ENCODE data around the gene FYCO1. TPM values are rescaled to one million over a fixed set of nuclear protein-coding genes. Genes with fewer than 3 reads are reported as not detected.

Gene FYCO1
- polyA plus RNA-seq, 1 experiment, result 14.2 TPM

DNA sequence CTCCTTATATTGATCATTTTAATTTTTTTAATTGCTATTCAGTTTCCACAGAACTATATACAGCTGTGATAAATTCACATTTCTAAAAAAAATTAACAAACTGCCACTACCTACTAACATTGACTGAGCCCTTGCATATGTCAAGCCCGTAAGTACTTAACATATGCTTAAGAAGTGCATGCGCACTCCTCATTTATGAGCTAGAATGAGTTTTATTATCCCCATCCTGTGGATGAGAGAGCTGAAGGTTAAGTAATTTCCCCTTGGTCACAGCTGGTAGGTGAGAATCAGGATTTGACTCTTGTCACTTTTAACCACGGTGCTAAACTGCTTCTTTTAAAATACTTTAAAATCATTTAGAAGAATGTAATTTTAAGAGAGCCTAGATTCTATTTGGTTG lies 26.5 kb downstream of the FYCO1 start:
- H3K36me3 ChIP-seq (ENCODE audit: control insufficient read depth, insufficient read depth, low read length), result peaks cover 41% of the 10 kb centered on the region
- TF ChIP-seq, protein P1, sequence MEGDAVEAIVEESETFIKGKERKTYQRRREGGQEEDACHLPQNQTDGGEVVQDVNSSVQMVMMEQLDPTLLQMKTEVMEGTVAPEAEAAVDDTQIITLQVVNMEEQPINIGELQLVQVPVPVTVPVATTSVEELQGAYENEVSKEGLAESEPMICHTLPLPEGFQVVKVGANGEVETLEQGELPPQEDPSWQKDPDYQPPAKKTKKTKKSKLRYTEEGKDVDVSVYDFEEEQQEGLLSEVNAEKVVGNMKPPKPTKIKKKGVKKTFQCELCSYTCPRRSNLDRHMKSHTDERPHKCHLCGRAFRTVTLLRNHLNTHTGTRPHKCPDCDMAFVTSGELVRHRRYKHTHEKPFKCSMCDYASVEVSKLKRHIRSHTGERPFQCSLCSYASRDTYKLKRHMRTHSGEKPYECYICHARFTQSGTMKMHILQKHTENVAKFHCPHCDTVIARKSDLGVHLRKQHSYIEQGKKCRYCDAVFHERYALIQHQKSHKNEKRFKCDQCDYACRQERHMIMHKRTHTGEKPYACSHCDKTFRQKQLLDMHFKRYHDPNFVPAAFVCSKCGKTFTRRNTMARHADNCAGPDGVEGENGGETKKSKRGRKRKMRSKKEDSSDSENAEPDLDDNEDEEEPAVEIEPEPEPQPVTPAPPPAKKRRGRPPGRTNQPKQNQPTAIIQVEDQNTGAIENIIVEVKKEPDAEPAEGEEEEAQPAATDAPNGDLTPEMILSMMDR (IDR thresholded peaks at IDR 0.05; ENCODE audit: insufficient read depth, low read depth, low read length), result no peak
- ChIA-PET POLR2A (no interaction called here), CTCF (interaction anchor here (0.6 to 2.6 kb wide), 7 partner anchors 11 to 115 kb away, joined by 3 to 8 read pairs (median 4); no protein-coding TSS in a partner anchor)
- H3K27me3 ChIP-seq (ENCODE audit: control insufficient read depth, insufficient read depth, low read length), result no peaks in the 10 kb centered on the region
- DNase-seq (ENCODE audit: low read depth), result no peak
- no peak overlapping the region for H3K4me3 ChIP-seq (ENCODE audit: low read depth, low read length)

DNA sequence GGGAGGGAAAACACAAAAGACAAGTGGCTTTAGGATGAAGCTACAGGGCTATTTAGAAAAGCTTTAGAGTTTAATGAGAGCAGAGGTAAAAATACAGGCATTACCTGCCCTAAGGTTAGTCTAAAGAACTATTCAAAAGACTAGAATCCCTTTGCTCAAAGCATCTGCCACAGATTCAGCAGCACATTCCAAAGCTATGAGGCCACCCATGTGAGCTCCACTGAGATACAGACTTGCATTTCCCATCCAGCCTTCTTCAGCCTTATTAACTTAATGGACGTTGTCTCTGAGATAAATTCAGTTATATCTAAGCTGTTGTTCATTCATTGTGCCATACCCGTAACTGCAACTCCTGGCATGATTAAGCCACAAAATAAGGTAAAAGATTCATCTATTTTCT lies 26.9 kb downstream of the FYCO1 start:
- H3K36me3 ChIP-seq (ENCODE audit: control insufficient read depth, insufficient read depth, low read length), result peaks cover 43% of the 10 kb centered on the region
- H3K27me3 ChIP-seq (ENCODE audit: control insufficient read depth, insufficient read depth, low read length), result no peaks in the 10 kb centered on the region
- CTCF ChIA-PET, result interaction anchor here (0.5 to 2.6 kb wide), 9 partner anchors 11 to 272 kb away, joined by 3 to 8 read pairs (median 4); no protein-coding TSS in a partner anchor
- no peak for DNase-seq (ENCODE audit: low read depth)
- no peak overlapping the region for H3K4me3 ChIP-seq (ENCODE audit: low read depth, low read length)
- TF ChIP-seq, protein P1 (IDR thresholded peaks at IDR 0.05; ENCODE audit: insufficient read depth, low read depth, low read length), result no peak
- POLR2A ChIA-PET, result no interaction called here

DNA sequence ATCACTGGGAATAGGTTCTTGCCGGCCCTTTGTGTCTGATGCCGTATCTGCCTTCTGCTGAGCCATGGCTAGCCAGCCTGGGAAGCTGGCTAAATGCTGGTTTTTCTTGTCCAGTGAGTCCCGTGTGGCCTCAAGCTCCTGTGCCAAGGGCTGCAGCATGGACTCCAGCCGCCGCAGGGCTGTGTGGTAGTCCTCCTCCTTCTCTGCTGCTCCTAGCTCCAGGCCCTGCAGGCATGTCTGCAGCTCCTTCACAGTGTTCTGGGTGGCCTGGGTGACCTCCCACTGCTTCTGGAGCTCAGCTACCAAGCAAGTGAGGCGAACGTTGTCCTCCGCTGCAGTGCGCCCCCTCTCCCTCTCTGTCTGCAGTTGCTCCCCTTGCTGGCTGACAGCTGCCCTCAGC lies 27.5 kb downstream of the FYCO1 start:
- no peak overlapping the region for H3K4me3 ChIP-seq (ENCODE audit: low read depth, low read length)
- peaks cover 44% of the 10 kb centered on the region for H3K36me3 ChIP-seq (ENCODE audit: control insufficient read depth, insufficient read depth, low read length)
- POLR2A ChIA-PET, result no interaction called here
- no peak for DNase-seq (ENCODE audit: low read depth)
- TF ChIP-seq, protein P1 (IDR thresholded peaks at IDR 0.05; ENCODE audit: insufficient read depth, low read depth, low read length), result no peak
- CTCF ChIA-PET, result interaction anchor here (0.5 to 2.6 kb wide), 7 partner anchors 11 to 271 kb away, joined by 3 to 8 read pairs (median 4); no protein-coding TSS in a partner anchor
- no peaks in the 10 kb centered on the region for H3K27me3 ChIP-seq (ENCODE audit: control insufficient read depth, insufficient read depth, low read length)

DNA sequence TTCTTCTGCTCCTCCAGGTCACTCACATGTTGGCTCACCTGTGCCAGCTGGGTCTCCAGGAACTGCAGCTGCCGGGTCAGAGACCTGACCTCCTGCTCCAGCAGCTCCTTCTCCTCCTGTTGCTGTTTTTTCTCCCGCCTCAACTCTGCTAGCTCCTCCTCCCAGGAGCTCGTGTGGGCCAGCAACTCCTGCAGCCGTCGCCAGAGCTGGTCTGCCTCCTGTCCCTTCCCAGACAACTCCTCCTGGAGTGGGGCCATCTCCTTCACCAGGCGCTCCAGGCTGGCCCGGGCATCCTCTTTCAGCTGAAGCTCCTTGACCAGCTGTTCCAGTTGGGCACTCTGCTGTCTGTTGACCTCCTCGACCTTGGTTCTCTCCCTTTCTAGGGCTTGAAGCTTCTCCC lies 27.9 kb downstream of the FYCO1 start:
- Histone ChIP-seq H3K27me3 (ENCODE audit: control insufficient read depth, insufficient read depth, low read length) (no peaks in the 10 kb centered on the region), H3K36me3 (ENCODE audit: control insufficient read depth, insufficient read depth, low read length) (peaks cover 45% of the 10 kb centered on the region), H3K4me3 (ENCODE audit: low read depth, low read length) (no peak overlapping the region)
- ChIA-PET CTCF (interaction anchor here (0.7 to 2.6 kb wide), 5 partner anchors 10 to 116 kb away, joined by 3 to 8 read pairs (median 4); no protein-coding TSS in a partner anchor), POLR2A (no interaction called here)
- no peak for DNase-seq (ENCODE audit: low read depth)
- TF ChIP-seq, protein P1 (IDR thresholded peaks at IDR 0.05; ENCODE audit: insufficient read depth, low read depth, low read length), result no peak

DNA sequence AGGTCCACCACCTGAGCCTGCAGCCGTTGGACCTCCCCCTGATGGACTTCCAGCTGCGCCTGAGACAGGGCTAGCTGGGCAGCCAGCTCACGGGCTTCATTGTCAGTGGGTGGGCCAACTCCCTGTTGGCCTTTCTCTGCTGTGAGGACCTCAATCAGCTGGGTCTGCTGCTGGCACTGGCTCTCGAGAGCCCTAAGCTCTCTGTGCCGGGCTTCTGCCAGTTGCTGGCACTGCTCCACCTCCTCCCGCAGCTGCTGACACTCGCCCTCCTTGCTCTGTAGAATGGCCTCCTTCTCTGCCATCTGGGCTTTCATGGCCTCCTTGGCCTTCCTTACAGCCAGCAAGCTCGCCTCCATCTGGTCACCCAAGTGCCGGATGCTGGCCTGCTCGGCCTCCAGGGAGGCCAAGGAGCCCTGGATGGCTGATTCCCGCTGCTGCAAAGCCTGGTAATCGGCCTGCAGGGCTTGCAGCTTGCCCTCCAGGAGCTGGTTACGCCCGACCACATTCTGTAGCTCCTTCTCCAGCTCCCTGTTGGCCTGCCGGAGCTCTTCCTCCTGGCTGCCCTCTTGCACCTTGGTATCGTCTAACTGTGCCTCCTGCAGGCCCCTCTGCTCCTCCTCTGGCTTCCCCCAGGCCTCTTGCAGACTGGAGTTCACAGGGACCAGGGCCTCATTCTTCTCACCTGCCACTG lies 28.5 kb downstream of the FYCO1 start:
- TF ChIP-seq, protein P1 (IDR thresholded peaks at IDR 0.05; ENCODE audit: insufficient read depth, low read depth, low read length), result no peak
- no peaks in the 10 kb centered on the region for H3K27me3 ChIP-seq (ENCODE audit: control insufficient read depth, insufficient read depth, low read length)
- no peak for DNase-seq (ENCODE audit: low read depth)
- no peak overlapping the region for H3K4me3 ChIP-seq (ENCODE audit: low read depth, low read length)
- peaks cover 48% of the 10 kb centered on the region for H3K36me3 ChIP-seq (ENCODE audit: control insufficient read depth, insufficient read depth, low read length)
- CTCF ChIA-PET, result interaction anchor here (0.7 to 2.6 kb wide), 6 partner anchors 9 to 117 kb away, joined by 3 to 8 read pairs (median 4); no protein-coding TSS in a partner anchor
- POLR2A ChIA-PET, result no interaction called here

Data from BJ (cell line).